IPS-11a (cell line): ENCODE measurements around the gene ADGRB3.
"Not testable (repeated sequence)": the region's sequence is repeated elsewhere in the genome, so short reads cannot be mapped to it uniquely, and the experiment has no call there.

ENCODE experiments used
- H3K4me3 ChIP-seq: one replicate; pipeline ENCODE4 v1.5.1; 2013; ENCODE audit warnings: low read depth, low read length, control low read depth

Gene ADGRB3

GRCh38 chr6:69392745-69393144 lies 757.7 kb downstream of the ADGRB3 start:
- H3K4me3 ChIP-seq = no peak overlapping the region

GRCh38 chr6:69398311-69398710 lies 763.2 kb downstream of the ADGRB3 start:
- no peak overlapping the region for H3K4me3 ChIP-seq

GRCh38 chr6:69398729-69399128 lies 763.6 kb downstream of the ADGRB3 start:
- H3K4me3 ChIP-seq = no peak overlapping the region

- no peak overlapping the region for H3K4me3 ChIP-seq
Measured at GRCh38 chr6:69408886-69409285, 773.8 kb downstream of the ADGRB3 start.

GRCh38 chr6:69416776-69417175 lies 781.7 kb downstream of the ADGRB3 start:
- H3K4me3 ChIP-seq = no peak overlapping the region

- no peak overlapping the region for H3K4me3 ChIP-seq
Measured at GRCh38 chr6:69421269-69421668, 786.2 kb downstream of the ADGRB3 start.

GRCh38 chr6:69422020-69422419 lies 786.9 kb downstream of the ADGRB3 start:
- no peak overlapping the region for H3K4me3 ChIP-seq

- H3K4me3 ChIP-seq = no peak overlapping the region
Measured at GRCh38 chr6:69422475-69422874, 787.4 kb downstream of the ADGRB3 start.

GRCh38 chr6:69423785-69424184 lies 788.7 kb downstream of the ADGRB3 start:
- H3K4me3 ChIP-seq = no peak overlapping the region

GRCh38 chr6:69424581-69424980 lies 789.5 kb downstream of the ADGRB3 start:
- H3K4me3 ChIP-seq = no peak overlapping the region

GRCh38 chr6:69427882-69428281 lies 792.8 kb downstream of the ADGRB3 start:
- H3K4me3 ChIP-seq = no peak overlapping the region

- not testable (repeated sequence) for H3K4me3 ChIP-seq
Measured at GRCh38 chr6:69432168-69432567, 797.1 kb downstream of the ADGRB3 start.

- not testable (repeated sequence) for H3K4me3 ChIP-seq
Measured at GRCh38 chr6:69433116-69433515, 798.0 kb downstream of the ADGRB3 start.

- H3K4me3 ChIP-seq = no peak overlapping the region
Measured at GRCh38 chr6:69438113-69438512, 803.0 kb downstream of the ADGRB3 start.
